ENCODE results near the gene AP2B1. TPM values are rescaled to one million over a fixed set of nuclear protein-coding genes. Genes with fewer than 3 reads are reported as not detected.

The AP2B1 gene
- total and polyA plus RNA-seq, 2 experiments from 2014 or later, result 54.7 to 90.9 TPM

DNA sequence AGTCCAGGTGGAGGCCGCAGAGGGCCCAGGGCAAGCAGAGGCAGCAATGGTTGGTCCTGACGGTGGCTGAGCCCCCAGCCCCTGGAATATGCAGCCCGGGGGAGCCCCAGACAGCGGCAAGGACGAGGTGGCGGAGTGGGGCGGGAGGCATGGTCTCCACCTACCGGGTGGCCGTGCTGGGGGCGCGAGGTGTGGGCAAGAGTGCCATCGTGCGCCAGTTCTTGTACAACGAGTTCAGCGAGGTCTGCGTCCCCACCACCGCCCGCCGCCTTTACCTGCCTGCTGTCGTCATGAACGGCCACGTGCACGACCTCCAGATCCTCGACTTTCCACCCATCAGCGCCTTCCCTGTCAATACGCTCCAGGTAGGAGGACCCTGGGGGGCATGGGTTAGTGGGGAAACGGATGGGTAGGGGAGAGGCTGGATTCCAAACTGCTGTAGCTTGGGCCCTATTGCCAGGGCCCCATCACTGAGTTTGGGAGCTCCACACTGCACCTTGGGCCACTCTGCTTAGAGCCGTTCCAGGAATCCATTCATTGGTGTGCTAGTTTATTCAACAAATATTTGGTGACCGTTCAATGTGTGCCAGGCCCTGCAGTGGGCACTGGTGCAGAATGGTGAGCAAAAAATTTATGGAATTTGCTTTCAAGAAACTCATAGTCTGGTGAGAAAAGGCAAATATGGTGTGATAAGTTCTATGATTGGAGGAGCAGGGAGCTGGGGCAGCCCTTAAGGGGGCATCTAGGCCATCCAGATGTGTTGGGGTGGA is 148.1 kb downstream of the AP2B1 start:
- no peaks in the 10 kb centered on the region for H3K9me3 ChIP-seq (ENCODE audit: low read depth)
- H3K4me3 ChIP-seq, result no peak overlapping the region
- H3K27me3 ChIP-seq, result no peaks in the 10 kb centered on the region
- H3K4me1 ChIP-seq (ENCODE audit: low read depth), result peaks cover 4% of the 10 kb centered on the region
- DNase-seq (ENCODE audit: low read depth in 1 of 2, low spot score in 1 of 2), result no peak
- H3K27ac ChIP-seq, result no peak overlapping the region
- no peak for TF ChIP-seq CTCF (IDR thresholded peaks at IDR 0.05; ENCODE audit: low read depth, low read length)
- peaks cover 4% of the 10 kb centered on the region for H3K36me3 ChIP-seq

GRCh38 chr17:35736236-35736635 is 149.1 kb downstream of the AP2B1 start:
- Histone ChIP-seq H3K27me3 (no peaks in the 10 kb centered on the region), H3K4me1 (ENCODE audit: low read depth) (peaks cover under 1% of the 10 kb centered on the region), H3K36me3 (peaks cover 4% of the 10 kb centered on the region), H3K4me3 (no peak overlapping the region), H3K9me3 (ENCODE audit: low read depth) (no peaks in the 10 kb centered on the region), H3K27ac (no peak overlapping the region)
- no peak for DNase-seq (ENCODE audit: low read depth in 1 of 2, low spot score in 1 of 2)
- TF ChIP-seq CTCF (IDR thresholded peaks at IDR 0.05; ENCODE audit: low read depth, low read length), result no peak

- no peak overlapping the region for H3K27ac ChIP-seq
- no peaks in the 10 kb centered on the region for H3K4me1 ChIP-seq (ENCODE audit: low read depth)
- DNase-seq (ENCODE audit: low read depth in 1 of 2, low spot score in 1 of 2), result no peak
- H3K36me3 ChIP-seq, result peaks cover 4% of the 10 kb centered on the region
- no peak for TF ChIP-seq CTCF (IDR thresholded peaks at IDR 0.05; ENCODE audit: low read depth, low read length)
- no peak overlapping the region for H3K4me3 ChIP-seq
- no peaks in the 10 kb centered on the region for H3K9me3 ChIP-seq (ENCODE audit: low read depth)
- no peaks in the 10 kb centered on the region for H3K27me3 ChIP-seq
Observed at GRCh38 chr17:35738519-35739133, 151.5 kb downstream of the AP2B1 start.

DNA sequence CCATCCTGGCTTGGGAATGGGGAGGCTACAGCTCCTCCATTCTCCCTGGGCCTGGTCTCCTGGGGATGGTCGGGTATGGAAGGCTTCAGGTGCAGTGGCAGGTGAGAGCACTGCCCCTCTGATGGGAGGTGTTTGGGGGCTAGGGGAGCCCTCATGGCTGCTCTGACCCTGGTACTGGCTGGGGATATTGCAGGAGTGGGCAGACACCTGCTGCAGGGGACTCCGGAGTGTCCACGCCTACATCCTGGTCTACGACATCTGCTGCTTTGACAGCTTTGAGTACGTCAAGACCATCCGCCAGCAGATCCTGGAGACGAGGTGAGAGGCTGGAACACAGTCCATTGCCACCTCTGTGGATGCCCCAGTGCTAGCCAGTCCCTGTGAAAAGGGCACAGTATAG is 153.1 kb downstream of the AP2B1 start:
- DNase-seq (ENCODE audit: low read depth in 1 of 2, low spot score in 1 of 2), result no peak
- no peaks in the 10 kb centered on the region for H3K9me3 ChIP-seq (ENCODE audit: low read depth)
- no peak for TF ChIP-seq CTCF (IDR thresholded peaks at IDR 0.05; ENCODE audit: low read depth, low read length)
- H3K27me3 ChIP-seq, result no peaks in the 10 kb centered on the region
- H3K4me1 ChIP-seq (ENCODE audit: low read depth), result no peaks in the 10 kb centered on the region
- no peak overlapping the region for H3K27ac ChIP-seq
- H3K4me3 ChIP-seq, result no peak overlapping the region
- H3K36me3 ChIP-seq, result peaks cover 4% of the 10 kb centered on the region

GRCh38 chr17:35740997-35741931 is 154.1 kb downstream of the AP2B1 start:
- H3K27me3 ChIP-seq, result no peaks in the 10 kb centered on the region
- peak in 1 of 2 donors; percentile 27 for DNase-seq (ENCODE audit: low read depth in 1 of 2, low spot score in 1 of 2)
- H3K4me3 ChIP-seq, result no peak overlapping the region
- H3K4me1 ChIP-seq (ENCODE audit: low read depth), result no peaks in the 10 kb centered on the region
- no peaks in the 10 kb centered on the region for H3K9me3 ChIP-seq (ENCODE audit: low read depth)
- no peak for TF ChIP-seq CTCF (IDR thresholded peaks at IDR 0.05; ENCODE audit: low read depth, low read length)
- peaks cover 4% of the 10 kb centered on the region for H3K36me3 ChIP-seq
- no peak overlapping the region for H3K27ac ChIP-seq
